WTC11 (cell line): ENCODE measurements around the gene RGS21. TPM values are rescaled to one million over a fixed set of nuclear protein-coding genes. Genes with fewer than 3 reads are reported as not detected.

Source experiments
- ATAC-seq: fragments of 200-7000 bp; cut with Tn5 transposase; 2 replicates; pipeline ENCODE4 v1.10.0; 2021; ENCODE audit warnings: mild to moderate bottlenecking, moderate library complexity
- CTCF ChIA-PET: fragments of 300-600 bp; sonication (Branson Sonifier 250); formaldehyde crosslinking; loops from one replicate; lab custom pipeline; 2021; ENCODE audit warnings: antibody characterized with exemption; lab: Charles Lee
- POLR2A ChIA-PET: fragments of 350-600 bp; sonication (Branson Sonifier 250); formaldehyde crosslinking; loops from one replicate; lab custom pipeline; 2021; ENCODE audit warnings: antibody characterized with exemption; lab: Charles Lee
- DNase-seq: peaks from one replicate; pipeline ENCODE4 v3.0.0; 2021; ENCODE audit warnings: low spot score
- H3K27ac Mint-ChIP-seq: 2 replicates; pipeline ENCODE4 v1.8.0; 2021; ENCODE audit warnings: mixed read lengths
- H3K27me3 Mint-ChIP-seq: 2 replicates; pipeline ENCODE4 v1.8.0; 2021; ENCODE audit warnings: low read depth, mild to moderate bottlenecking, moderate library complexity, mixed read lengths
- H3K36me3 Mint-ChIP-seq: 2 replicates; pipeline ENCODE4 v1.8.0; 2021; ENCODE audit warnings: mixed read lengths
- H3K4me1 Mint-ChIP-seq: 2 replicates; pipeline ENCODE4 v1.8.0; 2022; ENCODE audit warnings: mixed read lengths
- H3K4me3 Mint-ChIP-seq: 2 replicates; pipeline ENCODE4 v1.8.0; 2021; ENCODE audit warnings: mild to moderate bottlenecking, moderate library complexity, mixed read lengths
- H3K9me3 Mint-ChIP-seq: 2 replicates; pipeline ENCODE4 v1.8.0; 2021; ENCODE audit warnings: mixed read lengths
- AFF4 ChIP-seq: sonication (generic); formaldehyde crosslinking; IDR thresholded peaks from 2 replicates; pipeline ENCODE4 v1.8.1; 2023; ENCODE audit warnings: mild to moderate bottlenecking, missing genetic modification reagents, borderline replicate concordance
- ATF1 ChIP-seq: sonication (generic); formaldehyde crosslinking; IDR thresholded peaks from 2 replicates; pipeline ENCODE4 v1.8.1; 2023; ENCODE audit warnings: mild to moderate bottlenecking, moderate library complexity, missing genetic modification reagents
- FOXP1 ChIP-seq: sonication (generic); formaldehyde crosslinking; IDR thresholded peaks from 2 replicates; pipeline ENCODE4 v1.8.0; 2022; ENCODE audit warnings: missing genetic modification reagents, mild to moderate bottlenecking, moderate library complexity, borderline replicate concordance
- JAZF1 ChIP-seq: fragments of 250-450 bp; sonication (Bioruptor Pico); IDR thresholded peaks from 2 replicates; pipeline ENCODE4 v1.9.0; 2021; ENCODE audit warnings: moderate library complexity, mild to moderate bottlenecking, inconsistent platforms
- NR2C2 ChIP-seq: sonication (generic); formaldehyde crosslinking; IDR thresholded peaks from 2 replicates; pipeline ENCODE4 v1.8.0; 2022; ENCODE audit warnings: mild to moderate bottlenecking, missing genetic modification reagents
- TEAD4 ChIP-seq: sonication (generic); formaldehyde crosslinking; IDR thresholded peaks from 2 replicates; pipeline ENCODE4 v1.8.0; 2022; ENCODE audit warnings: mild to moderate bottlenecking, missing genetic modification reagents
- ZMAT4 ChIP-seq: fragments of 250-450 bp; sonication (Bioruptor Pico); IDR thresholded peaks from 2 replicates; pipeline ENCODE4 v1.9.0; 2021; ENCODE audit warnings: mild to moderate bottlenecking
- ZNF121 ChIP-seq: sonication (generic); formaldehyde crosslinking; IDR thresholded peaks from 2 replicates; pipeline ENCODE4 v1.8.0; 2023; ENCODE audit warnings: missing genetic modification reagents
- ZNF138 ChIP-seq: sonication (generic); formaldehyde crosslinking; conservative IDR thresholded peaks from 2 replicates; pipeline ENCODE4 v1.8.1; 2022; ENCODE audit warnings: mild to moderate bottlenecking, moderate library complexity, missing genetic modification reagents
- ZNF396 ChIP-seq: fragments of 250-450 bp; sonication (Bioruptor Pico); IDR thresholded peaks from 2 replicates; pipeline ENCODE4 v1.8.0; 2021; ENCODE audit warnings: mild to moderate bottlenecking, moderate library complexity, borderline replicate concordance
- ZSCAN18 ChIP-seq: fragments of 250-450 bp; sonication (Bioruptor Pico); IDR thresholded peaks from 2 replicates; pipeline ENCODE4 v2.1.2; 2022; ENCODE audit warnings: mild to moderate bottlenecking, moderate library complexity
- total RNA-seq: library from RNA; stranded (reverse); gene quantifications from 3 replicates; pipeline ENCODE4 v1.2.3, GENCODE V29; 2021
- TF ChIP-seq, protein P1 (sequence below): sonication (generic); formaldehyde crosslinking; IDR thresholded peaks from 2 replicates; pipeline ENCODE4 v1.8.0; 2023; ENCODE audit warnings: missing genetic modification reagents, mild to moderate bottlenecking, borderline replicate concordance
- TF ChIP-seq, protein P2 (sequence below): fragments of 250-450 bp; sonication (Bioruptor Pico); IDR thresholded peaks from 2 replicates; pipeline ENCODE4 v1.9.0; 2021; ENCODE audit warnings: mild to moderate bottlenecking

RGS21 gene
- total RNA-seq, 1 experiment from 2014 or later, result not detected

DNA sequence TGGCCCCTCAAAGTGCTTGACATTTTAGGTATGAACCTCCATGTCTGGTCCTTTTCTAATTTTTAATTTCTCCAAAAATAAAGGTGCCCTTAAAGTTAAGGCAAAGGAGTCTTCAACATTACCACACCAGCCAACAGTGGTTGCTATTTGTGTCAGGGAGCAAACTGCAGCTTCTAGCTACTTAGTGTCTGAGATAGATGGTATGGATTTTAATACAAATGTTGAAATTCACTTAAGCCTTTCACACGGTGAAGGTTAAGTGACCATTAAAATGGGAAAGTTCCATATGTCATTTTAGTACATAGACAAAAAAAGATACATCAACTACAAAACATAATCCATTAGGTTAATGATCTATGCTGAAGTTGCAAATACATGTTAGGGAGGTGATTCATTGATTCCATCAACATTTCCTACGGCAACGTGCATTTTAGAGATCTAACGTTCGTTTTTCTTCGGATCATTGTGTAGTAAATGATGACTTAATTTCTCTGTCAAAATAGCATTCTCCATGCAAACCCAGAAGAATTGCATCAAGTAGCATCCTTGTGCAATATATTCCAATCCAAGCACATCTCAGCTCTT lies 48.2 kb upstream of the RGS21 start:
- no peaks in the 10 kb centered on the region for H3K9me3 Mint-ChIP-seq
- H3K4me3 Mint-ChIP-seq, result no peak overlapping the region
- H3K27me3 Mint-ChIP-seq, result no peaks in the 10 kb centered on the region
- H3K4me1 Mint-ChIP-seq, result no peaks in the 10 kb centered on the region
- H3K27ac Mint-ChIP-seq, result no peak overlapping the region
- DNase-seq, result no peak
- ATAC-seq, result no peak
- POLR2A ChIA-PET, result no interaction called here
- H3K36me3 Mint-ChIP-seq, result no peaks in the 10 kb centered on the region
- TF ChIP-seq TEAD4 (CRISPR knock-in tag) (no peak), ZNF396 (CRISPR knock-in tag) (no peak), AFF4 (no peak), JAZF1 (no peak), ZNF138 (CRISPR knock-in tag) (no peak), ZMAT4 (no peak), ATF1 (CRISPR knock-in tag) (no peak), ZNF121 (CRISPR knock-in tag) (no peak), ZSCAN18 (CRISPR knock-in tag) (no peak), FOXP1 (no peak), NR2C2 (CRISPR knock-in tag) (no peak)
- TF ChIP-seq, protein P1, sequence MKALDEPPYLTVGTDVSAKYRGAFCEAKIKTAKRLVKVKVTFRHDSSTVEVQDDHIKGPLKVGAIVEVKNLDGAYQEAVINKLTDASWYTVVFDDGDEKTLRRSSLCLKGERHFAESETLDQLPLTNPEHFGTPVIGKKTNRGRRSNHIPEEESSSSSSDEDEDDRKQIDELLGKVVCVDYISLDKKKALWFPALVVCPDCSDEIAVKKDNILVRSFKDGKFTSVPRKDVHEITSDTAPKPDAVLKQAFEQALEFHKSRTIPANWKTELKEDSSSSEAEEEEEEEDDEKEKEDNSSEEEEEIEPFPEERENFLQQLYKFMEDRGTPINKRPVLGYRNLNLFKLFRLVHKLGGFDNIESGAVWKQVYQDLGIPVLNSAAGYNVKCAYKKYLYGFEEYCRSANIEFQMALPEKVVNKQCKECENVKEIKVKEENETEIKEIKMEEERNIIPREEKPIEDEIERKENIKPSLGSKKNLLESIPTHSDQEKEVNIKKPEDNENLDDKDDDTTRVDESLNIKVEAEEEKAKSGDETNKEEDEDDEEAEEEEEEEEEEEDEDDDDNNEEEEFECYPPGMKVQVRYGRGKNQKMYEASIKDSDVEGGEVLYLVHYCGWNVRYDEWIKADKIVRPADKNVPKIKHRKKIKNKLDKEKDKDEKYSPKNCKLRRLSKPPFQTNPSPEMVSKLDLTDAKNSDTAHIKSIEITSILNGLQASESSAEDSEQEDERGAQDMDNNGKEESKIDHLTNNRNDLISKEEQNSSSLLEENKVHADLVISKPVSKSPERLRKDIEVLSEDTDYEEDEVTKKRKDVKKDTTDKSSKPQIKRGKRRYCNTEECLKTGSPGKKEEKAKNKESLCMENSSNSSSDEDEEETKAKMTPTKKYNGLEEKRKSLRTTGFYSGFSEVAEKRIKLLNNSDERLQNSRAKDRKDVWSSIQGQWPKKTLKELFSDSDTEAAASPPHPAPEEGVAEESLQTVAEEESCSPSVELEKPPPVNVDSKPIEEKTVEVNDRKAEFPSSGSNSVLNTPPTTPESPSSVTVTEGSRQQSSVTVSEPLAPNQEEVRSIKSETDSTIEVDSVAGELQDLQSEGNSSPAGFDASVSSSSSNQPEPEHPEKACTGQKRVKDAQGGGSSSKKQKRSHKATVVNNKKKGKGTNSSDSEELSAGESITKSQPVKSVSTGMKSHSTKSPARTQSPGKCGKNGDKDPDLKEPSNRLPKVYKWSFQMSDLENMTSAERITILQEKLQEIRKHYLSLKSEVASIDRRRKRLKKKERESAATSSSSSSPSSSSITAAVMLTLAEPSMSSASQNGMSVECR (CRISPR knock-in tag), result no peak
- TF ChIP-seq, protein P2, sequence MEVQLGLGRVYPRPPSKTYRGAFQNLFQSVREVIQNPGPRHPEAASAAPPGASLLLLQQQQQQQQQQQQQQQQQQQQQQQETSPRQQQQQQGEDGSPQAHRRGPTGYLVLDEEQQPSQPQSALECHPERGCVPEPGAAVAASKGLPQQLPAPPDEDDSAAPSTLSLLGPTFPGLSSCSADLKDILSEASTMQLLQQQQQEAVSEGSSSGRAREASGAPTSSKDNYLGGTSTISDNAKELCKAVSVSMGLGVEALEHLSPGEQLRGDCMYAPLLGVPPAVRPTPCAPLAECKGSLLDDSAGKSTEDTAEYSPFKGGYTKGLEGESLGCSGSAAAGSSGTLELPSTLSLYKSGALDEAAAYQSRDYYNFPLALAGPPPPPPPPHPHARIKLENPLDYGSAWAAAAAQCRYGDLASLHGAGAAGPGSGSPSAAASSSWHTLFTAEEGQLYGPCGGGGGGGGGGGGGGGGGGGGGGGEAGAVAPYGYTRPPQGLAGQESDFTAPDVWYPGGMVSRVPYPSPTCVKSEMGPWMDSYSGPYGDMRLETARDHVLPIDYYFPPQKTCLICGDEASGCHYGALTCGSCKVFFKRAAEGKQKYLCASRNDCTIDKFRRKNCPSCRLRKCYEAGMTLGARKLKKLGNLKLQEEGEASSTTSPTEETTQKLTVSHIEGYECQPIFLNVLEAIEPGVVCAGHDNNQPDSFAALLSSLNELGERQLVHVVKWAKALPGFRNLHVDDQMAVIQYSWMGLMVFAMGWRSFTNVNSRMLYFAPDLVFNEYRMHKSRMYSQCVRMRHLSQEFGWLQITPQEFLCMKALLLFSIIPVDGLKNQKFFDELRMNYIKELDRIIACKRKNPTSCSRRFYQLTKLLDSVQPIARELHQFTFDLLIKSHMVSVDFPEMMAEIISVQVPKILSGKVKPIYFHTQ, result no peak
- CTCF ChIA-PET, result no interaction called here
